Liver (tissue), 9 donors: ENCODE measurements around the gene CTPS1. TPM values are rescaled to one million over a fixed set of nuclear protein-coding genes. Genes with fewer than 3 reads are reported as not detected.

Experiments
- DNase-seq: peaks from one replicate; pipeline ENCODE4 v3.0.0-alpha.2; 2017; ENCODE audit warnings: low spot score
- H3K27ac ChIP-seq, 2 donors: one replicate each; pipeline ENCODE4 v1.7.0; 2013; ENCODE audit warnings: inconsistent platforms in 2 of 2, low read length in 2 of 2, control low read depth in 1 of 2, low read depth in 1 of 2, mild to moderate bottlenecking in 1 of 2
- H3K27me3 ChIP-seq, 4 donors: one replicate each; pipeline versions ENCODE4 v1.6.1 to v1.7.0; 2013; ENCODE audit warnings: low read length in 3 of 4, inconsistent platforms in 1 of 4, mild to moderate bottlenecking in 1 of 4, moderate library complexity in 1 of 4; ENCODE audit not compliant: control insufficient read depth in 4 of 4, insufficient read depth in 4 of 4
- H3K36me3 ChIP-seq, 4 donors: one replicate each; pipeline versions ENCODE4 v1.6.1 to v1.7.0; 2013; ENCODE audit warnings: low read length in 3 of 4, mild to moderate bottlenecking in 3 of 4, low read depth in 1 of 4, moderate library complexity in 1 of 4; ENCODE audit not compliant: control insufficient read depth in 4 of 4, insufficient read depth in 3 of 4
- H3K4me1 ChIP-seq, 4 donors: one replicate each; pipeline versions ENCODE4 v1.6.1 to v1.7.0; 2013; ENCODE audit warnings: low read length in 3 of 4, mild to moderate bottlenecking in 3 of 4, moderate library complexity in 1 of 4; ENCODE audit not compliant: control insufficient read depth in 4 of 4, insufficient read depth in 4 of 4
- H3K4me3 ChIP-seq, 3 donors: one replicate each; pipeline versions ENCODE4 v1.6.1 to v1.7.0; 2013; ENCODE audit warnings: low read length in 3 of 3, control low read depth in 1 of 3, low read depth in 1 of 3, mild to moderate bottlenecking in 1 of 3
- H3K9ac ChIP-seq, 2 donors: one replicate each; pipeline ENCODE4 v1.7.0; 2013; ENCODE audit warnings: low read length in 2 of 2, mild to moderate bottlenecking in 2 of 2, moderate library complexity in 2 of 2, control low read depth in 1 of 2, low read depth in 1 of 2
- H3K9me3 ChIP-seq, 4 donors: one replicate each; pipeline versions ENCODE4 v1.6.1 to v1.7.0; 2013; ENCODE audit warnings: low read length in 3 of 4; ENCODE audit not compliant: control insufficient read depth in 4 of 4
- EGR1 ChIP-seq, 2 donors: IDR thresholded peaks; 2 replicates each; pipeline ENCODE4 v1.6.1; 2016 to 2018; ENCODE audit warnings: antibody characterized with exemption in 2 of 2, low read depth in 2 of 2
- FOXA1 ChIP-seq: IDR thresholded peaks from 2 replicates; pipeline ENCODE4 v1.6.1; 2016; ENCODE audit warnings: antibody characterized with exemption
- FOXA2 ChIP-seq: IDR thresholded peaks from 2 replicates; pipeline ENCODE4 v1.6.1; 2016; ENCODE audit warnings: antibody characterized with exemption
- GABPA ChIP-seq, 2 donors: IDR thresholded peaks in 1 of 2; conservative IDR thresholded peaks in 1 of 2; 2 replicates each; pipeline ENCODE4 v1.6.1; 2016; ENCODE audit warnings: antibody characterized with exemption in 2 of 2, mild to moderate bottlenecking in 1 of 2, moderate library complexity in 1 of 2
- HNF4A ChIP-seq, 2 donors: conservative IDR thresholded peaks; 2 replicates each; pipeline ENCODE4 v1.6.1; 2016; ENCODE audit warnings: antibody characterized with exemption in 2 of 2, mild to moderate bottlenecking in 2 of 2
- HNF4G ChIP-seq: IDR thresholded peaks from 2 replicates; pipeline ENCODE4 v1.6.1; 2016; ENCODE audit warnings: antibody characterized with exemption
- JUND ChIP-seq, 2 donors: IDR thresholded peaks; 2 replicates each; pipeline ENCODE4 v1.6.1; 2016; ENCODE audit warnings: antibody characterized with exemption in 2 of 2
- NR2F2 ChIP-seq: IDR thresholded peaks from 2 replicates; pipeline ENCODE4 v1.6.1; 2016; ENCODE audit warnings: antibody characterized with exemption
- RAD21 ChIP-seq, 2 donors: IDR thresholded peaks; 2 replicates each; pipeline ENCODE4 v1.6.1; 2016; ENCODE audit warnings: antibody characterized with exemption in 2 of 2, mild to moderate bottlenecking in 2 of 2
- RXRA ChIP-seq, 2 donors: IDR thresholded peaks; 2 replicates each; pipeline ENCODE4 v1.6.1; 2017 to 2018; ENCODE audit warnings: antibody characterized with exemption in 2 of 2, mild to moderate bottlenecking in 1 of 2
- SP1 ChIP-seq: IDR thresholded peaks from 2 replicates; pipeline ENCODE4 v1.6.1; 2018; ENCODE audit warnings: antibody characterized with exemption, mild to moderate bottlenecking
- TAF1 ChIP-seq: conservative IDR thresholded peaks from 2 replicates; pipeline ENCODE4 v1.6.1; 2016; ENCODE audit warnings: antibody characterized with exemption, mild to moderate bottlenecking
- YY1 ChIP-seq: IDR thresholded peaks from 2 replicates; pipeline ENCODE4 v1.6.1; 2016; ENCODE audit warnings: antibody characterized with exemption, mild to moderate bottlenecking
- WGBS: extraction: QIAGEN DNeasy Blood & Tissue Kit; methylation state at CpG from one replicate; pipeline ENCODE4 v1.1.7; 2013; 5-methylcytosine and 5-hydroxymethylcytosine counted together
- polyA plus RNA-seq, 2 donors: library from polyadenylated mRNA; stranded (reverse) in 1 of 2; unstranded in 1 of 2; fragments of 200-250 nt in 1 of 2; fragments of >200 nt in 1 of 2; fragmentation: Nextera tagmentation in 1 of 2; extraction: Ambion mirVana in 1 of 2; gene quantifications; one replicate each; pipeline versions ENCODE4 v1.2.1 to v1.2.3, GENCODE V29; 2013 to 2015
- total RNA-seq, 2 donors: library from RNA; depleted of rRNA; stranded (reverse); fragments of >200 nt; gene quantifications; one replicate each; pipeline ENCODE4 v1.2.3, GENCODE V29; 2014
- TF ChIP-seq, protein P1 (sequence below): IDR thresholded peaks from 2 replicates; pipeline ENCODE4 v1.6.1; 2016; ENCODE audit warnings: antibody characterized with exemption
- TF ChIP-seq, protein P2 (sequence below): IDR thresholded peaks from 2 replicates; pipeline ENCODE4 v1.6.1; 2016; ENCODE audit warnings: antibody characterized with exemption
- TF ChIP-seq, protein P3 (sequence below): fragments of 150-350 bp; IDR thresholded peaks from 2 replicates; pipeline ENCODE4 v1.5.1; 2017; ENCODE audit warnings: improper control_type of control experiment, low read depth, low read length; ENCODE audit not compliant: missing input control
- TF ChIP-seq, protein P4 (sequence below): IDR thresholded peaks from 2 replicates; pipeline ENCODE4 v1.6.1; 2016; ENCODE audit warnings: antibody characterized with exemption
- TF ChIP-seq, protein P5 (sequence below): IDR thresholded peaks from 2 replicates; pipeline ENCODE4 v1.6.1; 2016; ENCODE audit warnings: antibody characterized with exemption, mild to moderate bottlenecking
- donor health status: healthy.
- donor health status: healthy.
- donor health status: healthy.
- donor health status: healthy.
- donor health status: healthy.

Gene CTPS1
- total and polyA plus RNA-seq, 4 donors: 13.6 to 46.9 (median 19.8) TPM

DNA sequence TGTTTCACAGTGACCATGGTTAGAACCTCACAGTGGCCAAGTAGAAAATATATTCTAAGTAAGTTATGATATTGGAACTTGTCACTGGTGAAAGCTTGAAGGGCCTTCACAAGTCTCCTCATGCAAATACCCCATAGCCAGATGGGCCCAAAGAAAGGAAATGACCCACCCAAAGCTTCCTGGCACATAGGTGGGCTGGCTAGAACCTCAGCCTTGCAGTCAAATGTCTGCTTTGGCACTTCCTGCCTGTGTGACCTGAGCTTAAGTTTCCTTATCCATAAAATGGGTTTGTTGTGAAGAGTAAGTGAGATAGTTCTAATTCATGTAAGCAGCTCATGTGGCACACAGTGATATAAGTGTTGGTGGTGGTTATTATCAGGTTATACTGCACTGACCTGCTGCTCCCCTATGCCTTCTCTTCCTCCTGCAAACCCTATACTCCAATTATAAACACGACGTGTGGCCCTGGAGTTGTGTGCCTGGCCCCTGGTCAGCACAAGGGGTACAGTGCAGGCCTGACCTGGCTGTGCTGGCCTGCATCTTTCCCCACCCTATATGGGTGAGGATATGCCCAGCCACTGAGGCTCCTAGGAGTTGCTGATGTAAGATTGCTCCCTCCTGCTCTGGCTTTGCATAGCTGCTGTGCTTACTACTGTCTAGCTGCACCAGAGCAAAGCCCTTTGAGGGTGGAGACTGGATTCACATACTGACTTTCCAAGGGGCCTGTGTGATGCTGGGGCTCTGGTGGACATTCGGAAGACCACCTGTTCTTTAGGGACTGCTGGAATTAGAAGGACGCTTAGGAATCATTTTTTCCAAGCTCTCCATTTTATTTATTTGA is 46.7 kb downstream of the CTPS1 start:
- Histone ChIP-seq H3K36me3 (peaks cover 0 to 17% (median 6%) of the 10 kb centered on the region in 4 donors), H3K4me1 (peaks cover 0 to 3% (median under 1%) of the 10 kb centered on the region in 4 donors), H3K9me3 (no peaks in the 10 kb centered on the region), H3K27ac (no peak overlapping the region), H3K27me3 (no peaks in the 10 kb centered on the region), H3K9ac (no peak overlapping the region), H3K4me3 (no peak overlapping the region)
- DNase-seq: no peak
- TF ChIP-seq, protein P1, sequence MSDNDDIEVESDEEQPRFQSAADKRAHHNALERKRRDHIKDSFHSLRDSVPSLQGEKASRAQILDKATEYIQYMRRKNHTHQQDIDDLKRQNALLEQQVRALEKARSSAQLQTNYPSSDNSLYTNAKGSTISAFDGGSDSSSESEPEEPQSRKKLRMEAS: no peak
- TF ChIP-seq YY1: no peak
- TF ChIP-seq SP1: no peak
- no peak for TF ChIP-seq GABPA (IDR thresholded peaks at IDR 0.05 in 1 of 2, conservative IDR thresholded peaks at IDR 0.05 in 1 of 2)
- no peak for TF ChIP-seq RAD21 (IDR thresholded peaks at IDR 0.05)
- no peak for TF ChIP-seq TAF1
- TF ChIP-seq, protein P2, sequence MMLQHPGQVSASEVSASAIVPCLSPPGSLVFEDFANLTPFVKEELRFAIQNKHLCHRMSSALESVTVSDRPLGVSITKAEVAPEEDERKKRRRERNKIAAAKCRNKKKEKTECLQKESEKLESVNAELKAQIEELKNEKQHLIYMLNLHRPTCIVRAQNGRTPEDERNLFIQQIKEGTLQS: no peak
- no peak for TF ChIP-seq EGR1 (IDR thresholded peaks at IDR 0.05; ENCODE audit: low read depth in 2 of 2)
- TF ChIP-seq, protein P3, sequence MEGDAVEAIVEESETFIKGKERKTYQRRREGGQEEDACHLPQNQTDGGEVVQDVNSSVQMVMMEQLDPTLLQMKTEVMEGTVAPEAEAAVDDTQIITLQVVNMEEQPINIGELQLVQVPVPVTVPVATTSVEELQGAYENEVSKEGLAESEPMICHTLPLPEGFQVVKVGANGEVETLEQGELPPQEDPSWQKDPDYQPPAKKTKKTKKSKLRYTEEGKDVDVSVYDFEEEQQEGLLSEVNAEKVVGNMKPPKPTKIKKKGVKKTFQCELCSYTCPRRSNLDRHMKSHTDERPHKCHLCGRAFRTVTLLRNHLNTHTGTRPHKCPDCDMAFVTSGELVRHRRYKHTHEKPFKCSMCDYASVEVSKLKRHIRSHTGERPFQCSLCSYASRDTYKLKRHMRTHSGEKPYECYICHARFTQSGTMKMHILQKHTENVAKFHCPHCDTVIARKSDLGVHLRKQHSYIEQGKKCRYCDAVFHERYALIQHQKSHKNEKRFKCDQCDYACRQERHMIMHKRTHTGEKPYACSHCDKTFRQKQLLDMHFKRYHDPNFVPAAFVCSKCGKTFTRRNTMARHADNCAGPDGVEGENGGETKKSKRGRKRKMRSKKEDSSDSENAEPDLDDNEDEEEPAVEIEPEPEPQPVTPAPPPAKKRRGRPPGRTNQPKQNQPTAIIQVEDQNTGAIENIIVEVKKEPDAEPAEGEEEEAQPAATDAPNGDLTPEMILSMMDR: no peak
- no peak for TF ChIP-seq HNF4G
- no peak for TF ChIP-seq FOXA2
- TF ChIP-seq NR2F2: no peak
- TF ChIP-seq RXRA (IDR thresholded peaks at IDR 0.05): no peak
- TF ChIP-seq HNF4A (conservative IDR thresholded peaks at IDR 0.05): no peak
- WGBS: 97% methylated on average over 4 of the region's 4 CpGs

DNA sequence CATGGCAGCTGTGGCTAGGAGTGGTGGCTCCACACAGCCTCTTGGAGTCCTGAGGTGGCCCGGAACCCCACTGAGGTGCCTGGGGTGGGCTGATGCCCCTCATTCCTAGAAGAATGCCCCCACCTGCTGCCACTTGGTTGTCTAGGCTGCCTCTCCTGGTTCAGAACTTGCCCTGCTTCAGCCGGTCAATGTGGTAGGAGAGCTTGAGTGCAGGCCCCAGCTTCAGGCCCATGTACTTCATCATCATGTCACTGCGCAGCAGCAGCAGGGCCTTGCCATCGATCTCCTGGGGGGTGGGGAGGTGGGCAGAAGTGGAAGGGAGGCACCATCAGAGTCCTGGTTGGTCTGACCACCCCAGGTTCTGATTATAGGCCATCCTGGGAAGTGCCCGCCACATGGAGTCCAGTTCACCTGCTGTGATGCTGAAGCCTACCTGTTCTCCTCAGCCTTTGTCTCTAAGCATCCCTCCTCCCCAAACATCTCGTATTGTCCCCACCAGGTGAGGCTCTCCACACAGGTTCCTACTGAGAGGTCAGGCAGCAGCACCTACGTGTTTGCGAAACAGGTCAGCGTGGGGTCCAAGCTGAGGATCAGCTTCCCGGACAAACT is 48.6 kb downstream of the CTPS1 start:
- Histone ChIP-seq H3K4me1 (peaks cover 0 to 4% (median 3%) of the 10 kb centered on the region in 4 donors), H3K9me3 (no peaks in the 10 kb centered on the region), H3K27me3 (no peaks in the 10 kb centered on the region), H3K9ac (no peak overlapping the region), H3K36me3 (peaks cover 0 to 21% (median 7%) of the 10 kb centered on the region in 4 donors), H3K27ac (no peak overlapping the region), H3K4me3 (no peak overlapping the region)
- WGBS: 98% methylated on average over 10 of the region's 10 CpGs
- DNase-seq: no peak
- TF ChIP-seq NR2F2: no peak
- TF ChIP-seq JUND (IDR thresholded peaks at IDR 0.05): no peak
- TF ChIP-seq, protein P3: no peak
- no peak for TF ChIP-seq GABPA (IDR thresholded peaks at IDR 0.05 in 1 of 2, conservative IDR thresholded peaks at IDR 0.05 in 1 of 2)
- TF ChIP-seq YY1: no peak
- no peak for TF ChIP-seq EGR1 (IDR thresholded peaks at IDR 0.05; ENCODE audit: low read depth in 2 of 2)
- TF ChIP-seq FOXA2: no peak
- TF ChIP-seq SP1: no peak
- TF ChIP-seq RXRA (IDR thresholded peaks at IDR 0.05): no peak
- TF ChIP-seq, protein P1: no peak
- TF ChIP-seq HNF4A (conservative IDR thresholded peaks at IDR 0.05): no peak
- no peak for TF ChIP-seq TAF1
- TF ChIP-seq FOXA1: no peak
- TF ChIP-seq HNF4G: no peak
- TF ChIP-seq, protein P4, sequence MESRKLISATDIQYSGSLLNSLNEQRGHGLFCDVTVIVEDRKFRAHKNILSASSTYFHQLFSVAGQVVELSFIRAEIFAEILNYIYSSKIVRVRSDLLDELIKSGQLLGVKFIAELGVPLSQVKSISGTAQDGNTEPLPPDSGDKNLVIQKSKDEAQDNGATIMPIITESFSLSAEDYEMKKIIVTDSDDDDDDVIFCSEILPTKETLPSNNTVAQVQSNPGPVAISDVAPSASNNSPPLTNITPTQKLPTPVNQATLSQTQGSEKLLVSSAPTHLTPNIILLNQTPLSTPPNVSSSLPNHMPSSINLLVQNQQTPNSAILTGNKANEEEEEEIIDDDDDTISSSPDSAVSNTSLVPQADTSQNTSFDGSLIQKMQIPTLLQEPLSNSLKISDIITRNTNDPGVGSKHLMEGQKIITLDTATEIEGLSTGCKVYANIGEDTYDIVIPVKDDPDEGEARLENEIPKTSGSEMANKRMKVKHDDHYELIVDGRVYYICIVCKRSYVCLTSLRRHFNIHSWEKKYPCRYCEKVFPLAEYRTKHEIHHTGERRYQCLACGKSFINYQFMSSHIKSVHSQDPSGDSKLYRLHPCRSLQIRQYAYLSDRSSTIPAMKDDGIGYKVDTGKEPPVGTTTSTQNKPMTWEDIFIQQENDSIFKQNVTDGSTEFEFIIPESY: no peak
- TF ChIP-seq, protein P2: no peak
- TF ChIP-seq, protein P5, sequence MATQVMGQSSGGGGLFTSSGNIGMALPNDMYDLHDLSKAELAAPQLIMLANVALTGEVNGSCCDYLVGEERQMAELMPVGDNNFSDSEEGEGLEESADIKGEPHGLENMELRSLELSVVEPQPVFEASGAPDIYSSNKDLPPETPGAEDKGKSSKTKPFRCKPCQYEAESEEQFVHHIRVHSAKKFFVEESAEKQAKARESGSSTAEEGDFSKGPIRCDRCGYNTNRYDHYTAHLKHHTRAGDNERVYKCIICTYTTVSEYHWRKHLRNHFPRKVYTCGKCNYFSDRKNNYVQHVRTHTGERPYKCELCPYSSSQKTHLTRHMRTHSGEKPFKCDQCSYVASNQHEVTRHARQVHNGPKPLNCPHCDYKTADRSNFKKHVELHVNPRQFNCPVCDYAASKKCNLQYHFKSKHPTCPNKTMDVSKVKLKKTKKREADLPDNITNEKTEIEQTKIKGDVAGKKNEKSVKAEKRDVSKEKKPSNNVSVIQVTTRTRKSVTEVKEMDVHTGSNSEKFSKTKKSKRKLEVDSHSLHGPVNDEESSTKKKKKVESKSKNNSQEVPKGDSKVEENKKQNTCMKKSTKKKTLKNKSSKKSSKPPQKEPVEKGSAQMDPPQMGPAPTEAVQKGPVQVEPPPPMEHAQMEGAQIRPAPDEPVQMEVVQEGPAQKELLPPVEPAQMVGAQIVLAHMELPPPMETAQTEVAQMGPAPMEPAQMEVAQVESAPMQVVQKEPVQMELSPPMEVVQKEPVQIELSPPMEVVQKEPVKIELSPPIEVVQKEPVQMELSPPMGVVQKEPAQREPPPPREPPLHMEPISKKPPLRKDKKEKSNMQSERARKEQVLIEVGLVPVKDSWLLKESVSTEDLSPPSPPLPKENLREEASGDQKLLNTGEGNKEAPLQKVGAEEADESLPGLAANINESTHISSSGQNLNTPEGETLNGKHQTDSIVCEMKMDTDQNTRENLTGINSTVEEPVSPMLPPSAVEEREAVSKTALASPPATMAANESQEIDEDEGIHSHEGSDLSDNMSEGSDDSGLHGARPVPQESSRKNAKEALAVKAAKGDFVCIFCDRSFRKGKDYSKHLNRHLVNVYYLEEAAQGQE: no peak
